HepG2 (cell line): Measurements from ENCODE around the gene ROM1. TPM values are rescaled to one million over a fixed set of nuclear protein-coding genes. Genes with fewer than 3 reads are reported as not detected.
A peak's percentile ranks its signal among the peaks of the same experiment; 100 is the strongest.

Source experiments
- ASH2L ChIP-seq: fragments of 300-600, 200-600 bp; sonication (generic); IDR thresholded peaks from 2 replicates; pipeline ENCODE4 v1.7.0; 2017; ENCODE audit warnings: low read depth, mild to moderate bottlenecking, moderate library complexity, mixed read lengths, low read length; ENCODE audit not compliant: insufficient read length
- CHD2 ChIP-seq: IDR thresholded peaks from 2 replicates; pipeline ENCODE4 v1.6.1; 2011; ENCODE audit warnings: low read depth, low read length, improper control_type of control experiment
- FOSL2 ChIP-seq: sonication (generic); formaldehyde crosslinking; IDR thresholded peaks from 2 replicates; pipeline ENCODE4 v1.4.0; 2020; ENCODE audit warnings: missing genetic modification reagents
- GATAD2A ChIP-seq: IDR thresholded peaks from 2 replicates; pipeline ENCODE4 v1.6.1; 2016
- NFE2 ChIP-seq: sonication (generic); formaldehyde crosslinking; IDR thresholded peaks from 2 replicates; pipeline ENCODE4 v1.4.0; 2020; ENCODE audit warnings: missing genetic modification reagents
- RBFOX2 ChIP-seq: fragments of 200-400 bp; formaldehyde crosslinking; IDR thresholded peaks from 2 replicates; pipeline ENCODE4 v1.6.1; 2017; ENCODE audit warnings: low read depth, mild to moderate bottlenecking, low read length
- RORA ChIP-seq: sonication (generic); formaldehyde crosslinking; IDR thresholded peaks from 2 replicates; pipeline ENCODE4 v1.5.0; 2020; ENCODE audit warnings: mild to moderate bottlenecking, missing genetic modification reagents, moderate library complexity
- TEAD3 ChIP-seq: optimal IDR thresholded peaks from 2 replicates; pipeline ENCODE3; 2016; ENCODE audit warnings: borderline replicate concordance
- ZNF235 ChIP-seq: sonication (generic); formaldehyde crosslinking; IDR thresholded peaks from 2 replicates; pipeline ENCODE4 v1.8.1; 2023; ENCODE audit warnings: mild to moderate bottlenecking, missing genetic modification reagents, borderline replicate concordance
- ZNF263 ChIP-seq: sonication (generic); formaldehyde crosslinking; IDR thresholded peaks from 2 replicates; pipeline ENCODE4 v1.4.0; 2020; ENCODE audit warnings: missing genetic modification reagents
- ZNF558 ChIP-seq: sonication (generic); formaldehyde crosslinking; IDR thresholded peaks from 2 replicates; pipeline ENCODE4 v1.9.0; 2022; ENCODE audit warnings: mild to moderate bottlenecking, missing genetic modification reagents, borderline replicate concordance
- polyA plus RNA-seq, 8 experiments: library from polyadenylated mRNA; depleted of rRNA in 3 of 8; stranded (reverse) in 7 of 8; unstranded in 1 of 8; fragments of >200 nt; fragmentation: Illumina TruSeq in 4 of 8; extraction: Trizol in 4 of 8; gene quantifications; 2 replicates each; pipeline versions ENCODE4 v1.2.1 to v1.2.3, GENCODE V29; 2011 to 2016; ENCODE audit warnings: low read depth in 4 of 8, missing spikeins in 1 of 8, mixed read lengths in 1 of 8; ENCODE audit not compliant: insufficient read depth in 1 of 8
- total RNA-seq, 5 experiments: library from RNA; depleted of rRNA; stranded (reverse); fragments of >200 nt; fragmentation: Illumina TruSeq; extraction: Trizol; gene quantifications; 2 replicates each; pipeline ENCODE4 v1.2.3, GENCODE V29; 2016; ENCODE audit warnings: low read depth in 1 of 5
- TF ChIP-seq, protein P1 (sequence below): sonication (generic); formaldehyde crosslinking; IDR thresholded peaks from 2 replicates; pipeline ENCODE4 v1.9.0; 2022; ENCODE audit warnings: low read depth, missing genetic modification reagents
- TF ChIP-seq, protein P2 (sequence below): IDR thresholded peaks from 2 replicates; pipeline ENCODE4 v1.6.1; 2016; ENCODE audit warnings: control low read depth
- TF ChIP-seq, protein P3 (sequence below): sonication (generic); formaldehyde crosslinking; IDR thresholded peaks from 2 replicates; pipeline ENCODE4 v1.4.0; 2020; ENCODE audit warnings: mild to moderate bottlenecking, missing genetic modification reagents
- TF ChIP-seq, protein P4 (sequence below): sonication (generic); formaldehyde crosslinking; IDR thresholded peaks from 2 replicates; pipeline ENCODE4 v1.4.0; 2020; ENCODE audit warnings: missing genetic modification reagents, borderline replicate concordance
- TF ChIP-seq, protein P5 (sequence below): sonication (generic); formaldehyde crosslinking; IDR thresholded peaks from 2 replicates; pipeline ENCODE4 v1.4.0; 2020; ENCODE audit warnings: missing genetic modification reagents
- TF ChIP-seq, protein P6 (sequence below): sonication (generic); formaldehyde crosslinking; IDR thresholded peaks from 2 replicates; pipeline ENCODE4 v1.4.0; 2020; ENCODE audit warnings: missing genetic modification reagents

Gene ROM1
- total and polyA plus RNA-seq, 2 of the 13 experiments (the other 11 are each of a cell fraction or from before 2014, with no cell fraction given) = 1.2 to 2.4 TPM

DNA sequence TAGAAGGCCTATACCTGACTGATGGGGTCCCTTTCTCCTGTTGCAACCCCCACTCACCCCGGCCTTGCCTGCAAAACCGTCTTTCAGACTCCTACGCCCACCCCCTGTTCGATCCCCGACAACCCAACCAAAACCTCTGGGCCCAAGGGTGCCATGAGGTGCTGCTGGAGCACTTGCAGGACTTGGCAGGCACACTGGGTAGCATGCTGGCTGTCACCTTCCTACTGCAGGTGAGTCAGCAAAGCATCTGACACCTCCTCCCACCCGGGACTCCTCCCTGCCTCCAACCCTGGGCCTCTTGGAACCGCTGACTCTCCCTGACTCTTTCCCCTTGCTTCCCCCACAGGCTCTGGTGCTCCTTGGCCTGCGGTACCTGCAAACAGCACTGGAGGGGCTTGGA lies 1.2 kb downstream of the ROM1 start (continued):
- TF ChIP-seq, protein P1, sequence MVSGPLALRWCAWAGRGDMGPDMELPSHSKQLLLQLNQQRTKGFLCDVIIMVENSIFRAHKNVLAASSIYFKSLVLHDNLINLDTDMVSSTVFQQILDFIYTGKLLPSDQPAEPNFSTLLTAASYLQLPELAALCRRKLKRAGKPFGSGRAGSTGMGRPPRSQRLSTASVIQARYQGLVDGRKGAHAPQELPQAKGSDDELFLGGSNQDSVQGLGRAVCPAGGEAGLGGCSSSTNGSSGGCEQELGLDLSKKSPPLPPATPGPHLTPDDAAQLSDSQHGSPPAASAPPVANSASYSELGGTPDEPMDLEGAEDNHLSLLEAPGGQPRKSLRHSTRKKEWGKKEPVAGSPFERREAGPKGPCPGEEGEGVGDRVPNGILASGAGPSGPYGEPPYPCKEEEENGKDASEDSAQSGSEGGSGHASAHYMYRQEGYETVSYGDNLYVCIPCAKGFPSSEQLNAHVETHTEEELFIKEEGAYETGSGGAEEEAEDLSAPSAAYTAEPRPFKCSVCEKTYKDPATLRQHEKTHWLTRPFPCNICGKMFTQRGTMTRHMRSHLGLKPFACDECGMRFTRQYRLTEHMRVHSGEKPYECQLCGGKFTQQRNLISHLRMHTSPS (CRISPR knock-in tag) = no peak
- TF ChIP-seq, protein P2, sequence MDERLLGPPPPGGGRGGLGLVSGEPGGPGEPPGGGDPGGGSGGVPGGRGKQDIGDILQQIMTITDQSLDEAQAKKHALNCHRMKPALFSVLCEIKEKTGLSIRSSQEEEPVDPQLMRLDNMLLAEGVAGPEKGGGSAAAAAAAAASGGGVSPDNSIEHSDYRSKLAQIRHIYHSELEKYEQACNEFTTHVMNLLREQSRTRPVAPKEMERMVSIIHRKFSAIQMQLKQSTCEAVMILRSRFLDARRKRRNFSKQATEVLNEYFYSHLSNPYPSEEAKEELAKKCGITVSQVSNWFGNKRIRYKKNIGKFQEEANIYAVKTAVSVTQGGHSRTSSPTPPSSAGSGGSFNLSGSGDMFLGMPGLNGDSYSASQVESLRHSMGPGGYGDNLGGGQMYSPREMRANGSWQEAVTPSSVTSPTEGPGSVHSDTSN (CRISPR knock-in tag) = no peak
- TF ChIP-seq, protein P3, sequence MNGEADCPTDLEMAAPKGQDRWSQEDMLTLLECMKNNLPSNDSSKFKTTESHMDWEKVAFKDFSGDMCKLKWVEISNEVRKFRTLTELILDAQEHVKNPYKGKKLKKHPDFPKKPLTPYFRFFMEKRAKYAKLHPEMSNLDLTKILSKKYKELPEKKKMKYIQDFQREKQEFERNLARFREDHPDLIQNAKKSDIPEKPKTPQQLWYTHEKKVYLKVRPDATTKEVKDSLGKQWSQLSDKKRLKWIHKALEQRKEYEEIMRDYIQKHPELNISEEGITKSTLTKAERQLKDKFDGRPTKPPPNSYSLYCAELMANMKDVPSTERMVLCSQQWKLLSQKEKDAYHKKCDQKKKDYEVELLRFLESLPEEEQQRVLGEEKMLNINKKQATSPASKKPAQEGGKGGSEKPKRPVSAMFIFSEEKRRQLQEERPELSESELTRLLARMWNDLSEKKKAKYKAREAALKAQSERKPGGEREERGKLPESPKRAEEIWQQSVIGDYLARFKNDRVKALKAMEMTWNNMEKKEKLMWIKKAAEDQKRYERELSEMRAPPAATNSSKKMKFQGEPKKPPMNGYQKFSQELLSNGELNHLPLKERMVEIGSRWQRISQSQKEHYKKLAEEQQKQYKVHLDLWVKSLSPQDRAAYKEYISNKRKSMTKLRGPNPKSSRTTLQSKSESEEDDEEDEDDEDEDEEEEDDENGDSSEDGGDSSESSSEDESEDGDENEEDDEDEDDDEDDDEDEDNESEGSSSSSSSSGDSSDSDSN (CRISPR knock-in tag) = peak; percentile 46
- peak; percentile 12 for TF ChIP-seq TEAD3
- TF ChIP-seq, protein P4, sequence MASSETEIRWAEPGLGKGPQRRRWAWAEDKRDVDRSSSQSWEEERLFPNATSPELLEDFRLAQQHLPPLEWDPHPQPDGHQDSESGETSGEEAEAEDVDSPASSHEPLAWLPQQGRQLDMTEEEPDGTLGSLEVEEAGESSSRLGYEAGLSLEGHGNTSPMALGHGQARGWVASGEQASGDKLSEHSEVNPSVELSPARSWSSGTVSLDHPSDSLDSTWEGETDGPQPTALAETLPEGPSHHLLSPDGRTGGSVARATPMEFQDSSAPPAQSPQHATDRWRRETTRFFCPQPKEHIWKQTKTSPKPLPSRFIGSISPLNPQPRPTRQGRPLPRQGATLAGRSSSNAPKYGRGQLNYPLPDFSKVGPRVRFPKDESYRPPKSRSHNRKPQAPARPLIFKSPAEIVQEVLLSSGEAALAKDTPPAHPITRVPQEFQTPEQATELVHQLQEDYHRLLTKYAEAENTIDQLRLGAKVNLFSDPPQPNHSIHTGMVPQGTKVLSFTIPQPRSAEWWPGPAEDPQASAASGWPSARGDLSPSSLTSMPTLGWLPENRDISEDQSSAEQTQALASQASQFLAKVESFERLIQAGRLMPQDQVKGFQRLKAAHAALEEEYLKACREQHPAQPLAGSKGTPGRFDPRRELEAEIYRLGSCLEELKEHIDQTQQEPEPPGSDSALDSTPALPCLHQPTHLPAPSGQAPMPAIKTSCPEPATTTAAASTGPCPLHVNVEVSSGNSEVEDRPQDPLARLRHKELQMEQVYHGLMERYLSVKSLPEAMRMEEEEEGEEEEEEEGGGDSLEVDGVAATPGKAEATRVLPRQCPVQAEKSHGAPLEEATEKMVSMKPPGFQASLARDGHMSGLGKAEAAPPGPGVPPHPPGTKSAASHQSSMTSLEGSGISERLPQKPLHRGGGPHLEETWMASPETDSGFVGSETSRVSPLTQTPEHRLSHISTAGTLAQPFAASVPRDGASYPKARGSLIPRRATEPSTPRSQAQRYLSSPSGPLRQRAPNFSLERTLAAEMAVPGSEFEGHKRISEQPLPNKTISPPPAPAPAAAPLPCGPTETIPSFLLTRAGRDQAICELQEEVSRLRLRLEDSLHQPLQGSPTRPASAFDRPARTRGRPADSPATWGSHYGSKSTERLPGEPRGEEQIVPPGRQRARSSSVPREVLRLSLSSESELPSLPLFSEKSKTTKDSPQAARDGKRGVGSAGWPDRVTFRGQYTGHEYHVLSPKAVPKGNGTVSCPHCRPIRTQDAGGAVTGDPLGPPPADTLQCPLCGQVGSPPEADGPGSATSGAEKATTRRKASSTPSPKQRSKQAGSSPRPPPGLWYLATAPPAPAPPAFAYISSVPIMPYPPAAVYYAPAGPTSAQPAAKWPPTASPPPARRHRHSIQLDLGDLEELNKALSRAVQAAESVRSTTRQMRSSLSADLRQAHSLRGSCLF (CRISPR knock-in tag) = no peak
- peak; percentile 90 for TF ChIP-seq ZNF263
- no peak for TF ChIP-seq GATAD2A (CRISPR knock-in tag)
- TF ChIP-seq RBFOX2 = no peak
- TF ChIP-seq, protein P5, sequence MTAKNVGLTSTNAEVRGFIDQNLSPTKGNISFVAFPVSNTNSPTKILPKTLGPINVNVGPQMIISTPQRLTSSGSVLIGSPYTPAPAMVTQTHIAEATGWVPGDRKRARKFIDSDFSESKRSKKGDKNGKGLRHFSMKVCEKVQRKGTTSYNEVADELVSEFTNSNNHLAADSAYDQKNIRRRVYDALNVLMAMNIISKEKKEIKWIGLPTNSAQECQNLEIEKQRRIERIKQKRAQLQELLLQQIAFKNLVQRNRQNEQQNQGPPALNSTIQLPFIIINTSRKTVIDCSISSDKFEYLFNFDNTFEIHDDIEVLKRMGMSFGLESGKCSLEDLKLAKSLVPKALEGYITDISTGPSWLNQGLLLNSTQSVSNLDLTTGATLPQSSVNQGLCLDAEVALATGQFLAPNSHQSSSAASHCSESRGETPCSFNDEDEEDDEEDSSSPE (CRISPR knock-in tag) = no peak
- TF ChIP-seq ASH2L = no peak
- no peak for TF ChIP-seq ZNF235 (CRISPR knock-in tag)
- TF ChIP-seq CHD2 = no peak
- TF ChIP-seq FOSL2 (CRISPR knock-in tag) = peak; percentile 60
- TF ChIP-seq, protein P6, sequence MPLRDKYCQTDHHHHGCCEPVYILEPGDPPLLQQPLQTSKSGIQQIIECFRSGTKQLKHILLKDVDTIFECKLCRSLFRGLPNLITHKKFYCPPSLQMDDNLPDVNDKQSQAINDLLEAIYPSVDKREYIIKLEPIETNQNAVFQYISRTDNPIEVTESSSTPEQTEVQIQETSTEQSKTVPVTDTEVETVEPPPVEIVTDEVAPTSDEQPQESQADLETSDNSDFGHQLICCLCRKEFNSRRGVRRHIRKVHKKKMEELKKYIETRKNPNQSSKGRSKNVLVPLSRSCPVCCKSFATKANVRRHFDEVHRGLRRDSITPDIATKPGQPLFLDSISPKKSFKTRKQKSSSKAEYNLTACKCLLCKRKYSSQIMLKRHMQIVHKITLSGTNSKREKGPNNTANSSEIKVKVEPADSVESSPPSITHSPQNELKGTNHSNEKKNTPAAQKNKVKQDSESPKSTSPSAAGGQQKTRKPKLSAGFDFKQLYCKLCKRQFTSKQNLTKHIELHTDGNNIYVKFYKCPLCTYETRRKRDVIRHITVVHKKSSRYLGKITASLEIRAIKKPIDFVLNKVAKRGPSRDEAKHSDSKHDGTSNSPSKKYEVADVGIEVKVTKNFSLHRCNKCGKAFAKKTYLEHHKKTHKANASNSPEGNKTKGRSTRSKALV (CRISPR knock-in tag) = no peak
- peak; percentile 54; the same call in 1 of the 2 replicates for TF ChIP-seq NFE2 (CRISPR knock-in tag)
- TF ChIP-seq RORA (CRISPR knock-in tag) = no peak
- no peak for TF ChIP-seq ZNF558 (CRISPR knock-in tag)
